Activated naive CD8-positive, alpha-beta T cell treated with anti-CD3 and anti-CD28 coated beads, Interleukin-2, amount 50 U/mL, for 24 hours (primary cell): ENCODE results near the gene SELENOO.

ENCODE experiments used
- ATAC-seq: fragments of 150-1000 bp; cut with Tn5 transposase; one replicate; pipeline ENCODE4 v1.10.0; 2021
- DNase-seq: peaks from one replicate; pipeline ENCODE4 v3.0.0; 2021
- H3K27ac Mint-ChIP-seq: one replicate; pipeline ENCODE4 v1.8.0; 2021; ENCODE audit warnings: mild to moderate bottlenecking, mixed read lengths
- H3K27me3 Mint-ChIP-seq: one replicate; pipeline ENCODE4 v1.8.0; 2021; ENCODE audit warnings: mixed read lengths
- H3K36me3 Mint-ChIP-seq: one replicate; pipeline ENCODE4 v1.8.0; 2021; ENCODE audit warnings: low read depth, mixed read lengths
- H3K4me1 Mint-ChIP-seq: one replicate; pipeline ENCODE4 v1.8.0; 2021; ENCODE audit warnings: mixed read lengths
- H3K4me3 Mint-ChIP-seq: one replicate; pipeline ENCODE4 v1.8.0; 2021; ENCODE audit warnings: mild to moderate bottlenecking, moderate library complexity, mixed read lengths
- H3K9me3 Mint-ChIP-seq: one replicate; pipeline ENCODE4 v1.8.0; 2021; ENCODE audit warnings: mixed read lengths

The SELENOO gene

DNA sequence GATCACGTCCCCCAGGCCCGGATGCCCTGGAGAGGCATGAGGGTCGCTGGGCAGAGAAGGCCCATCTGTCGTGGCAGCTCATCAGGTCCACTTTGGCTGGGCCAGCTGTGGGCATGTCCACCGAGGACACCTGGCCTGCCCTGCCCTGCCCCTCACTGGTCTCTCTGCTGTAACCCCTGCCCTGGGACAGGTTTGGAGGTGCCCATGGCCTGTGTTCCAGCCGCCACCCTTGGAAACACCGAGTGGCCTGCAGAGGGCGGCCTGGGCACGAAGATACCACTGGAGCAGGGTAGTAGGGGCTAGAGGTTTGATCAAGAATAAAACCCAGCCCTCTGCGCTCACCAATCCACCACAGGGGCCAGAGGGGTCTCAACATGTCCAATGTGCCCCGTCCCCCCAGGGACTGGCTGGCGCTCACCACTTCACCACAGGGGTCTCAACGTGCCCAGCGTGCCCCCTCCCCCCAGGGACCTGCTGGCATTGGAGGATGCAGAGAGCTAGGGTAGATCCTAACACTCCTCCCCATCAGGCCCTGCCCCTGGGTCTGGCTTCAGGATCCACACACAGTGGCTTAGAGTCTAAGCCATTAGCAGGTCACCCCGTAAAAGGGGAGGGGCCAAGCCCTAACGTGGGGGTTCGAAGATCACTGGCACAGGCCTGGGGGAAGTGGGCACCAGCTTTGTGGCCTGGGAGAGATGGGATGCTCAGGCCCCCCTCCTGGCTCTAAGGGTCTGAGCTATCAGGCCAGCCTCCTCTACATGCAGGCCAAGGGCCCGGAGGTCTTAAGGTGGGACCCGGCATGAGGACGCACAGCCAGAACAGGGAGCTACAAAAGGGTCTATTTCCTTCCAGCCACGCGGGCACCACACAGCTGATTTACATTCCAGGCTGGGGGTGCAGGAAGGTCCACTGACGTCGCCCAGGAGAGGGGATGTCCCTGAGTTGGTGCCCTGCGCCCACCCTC is 51.6 kb downstream of the SELENOO start:
- no peaks in the 10 kb centered on the region for H3K27me3 Mint-ChIP-seq
- ATAC-seq = peak; percentile 61

DNA sequence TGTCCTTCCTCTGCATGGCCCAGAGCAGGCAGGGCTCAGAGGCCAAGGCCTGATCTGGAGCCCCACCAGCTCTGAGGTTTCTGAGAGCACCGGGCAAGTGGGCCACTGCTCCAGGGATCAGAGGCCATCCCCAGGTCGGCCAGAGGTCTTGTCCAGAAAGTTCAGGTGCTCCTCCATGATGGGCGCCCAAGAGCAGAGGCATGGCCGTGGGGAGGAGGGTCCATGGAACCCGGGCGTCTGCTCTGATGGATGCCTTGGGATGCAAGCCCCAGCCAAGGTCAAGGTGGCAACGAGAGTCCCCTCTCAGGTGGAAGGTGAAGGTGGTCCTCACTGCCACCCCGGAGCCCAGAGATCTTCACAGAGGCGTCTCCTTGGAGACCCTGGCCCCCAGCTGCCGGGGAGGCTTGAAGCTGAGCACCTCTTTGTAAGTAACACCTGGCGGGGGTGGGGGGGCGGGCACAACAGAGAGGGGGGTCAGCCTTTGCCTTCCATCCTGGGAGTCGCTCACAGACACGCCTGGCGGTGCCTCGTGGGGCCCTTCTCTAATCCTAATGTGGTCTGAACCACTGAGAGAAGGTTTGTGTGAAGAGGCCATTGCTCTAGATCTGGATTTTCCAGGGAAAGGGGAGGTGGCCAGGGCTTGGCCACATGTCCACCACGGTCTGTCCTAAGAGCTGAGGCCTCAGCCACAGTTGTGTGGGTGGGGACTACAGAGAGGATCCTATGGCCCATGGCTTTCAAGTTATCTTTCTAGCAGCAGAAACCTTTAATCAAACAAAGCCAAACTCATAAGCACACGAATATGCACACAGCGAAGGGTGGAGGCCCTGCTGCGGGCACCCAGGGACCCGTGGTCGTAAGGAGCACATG is 52.5 kb downstream of the SELENOO start:
- no peaks in the 10 kb centered on the region for H3K9me3 Mint-ChIP-seq
- ATAC-seq (no peak), DNase-seq (no peak)
- peaks cover 7% of the 10 kb centered on the region for H3K4me1 Mint-ChIP-seq
- H3K27me3 Mint-ChIP-seq = no peaks in the 10 kb centered on the region
- H3K4me3 Mint-ChIP-seq = no peak overlapping the region
- no peaks in the 10 kb centered on the region for H3K36me3 Mint-ChIP-seq
- no peak overlapping the region for H3K27ac Mint-ChIP-seq

More for the DNA sequence above, 51.6 kb downstream of the SELENOO start:
- Mint-ChIP-seq H3K27ac (no peak overlapping the region), H3K9me3 (no peaks in the 10 kb centered on the region), H3K4me1 (peaks cover 8% of the 10 kb centered on the region), H3K36me3 (no peaks in the 10 kb centered on the region), H3K4me3 (no peak overlapping the region)
- peak; percentile 74 for DNase-seq

DNA sequence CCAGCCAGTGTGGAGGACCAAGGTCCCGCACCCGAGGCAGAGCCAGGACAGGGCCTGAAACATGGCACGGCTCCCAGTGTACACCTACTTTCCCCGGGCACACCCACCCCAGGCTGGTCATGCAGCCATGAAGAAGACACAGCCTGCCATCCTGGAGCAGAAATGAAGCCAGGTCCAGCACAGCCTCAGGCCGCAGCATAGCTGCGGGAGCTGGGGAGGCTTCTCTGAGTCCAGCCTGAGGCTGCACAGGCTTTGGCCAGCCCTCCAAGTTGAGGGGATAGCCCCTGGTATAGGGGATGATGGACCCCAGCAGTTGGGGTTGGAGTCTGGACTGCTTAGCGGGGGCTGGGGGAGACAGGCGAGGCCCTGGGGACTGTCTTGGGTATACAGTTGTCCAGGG is 53.1 kb downstream of the SELENOO start:
- Mint-ChIP-seq H3K4me1 (peaks cover 7% of the 10 kb centered on the region), H3K9me3 (no peaks in the 10 kb centered on the region), H3K4me3 (no peak overlapping the region), H3K27me3 (peaks cover 4% of the 10 kb centered on the region), H3K27ac (no peak overlapping the region), H3K36me3 (no peaks in the 10 kb centered on the region)
- no peak for DNase-seq
- ATAC-seq = no peak

DNA sequence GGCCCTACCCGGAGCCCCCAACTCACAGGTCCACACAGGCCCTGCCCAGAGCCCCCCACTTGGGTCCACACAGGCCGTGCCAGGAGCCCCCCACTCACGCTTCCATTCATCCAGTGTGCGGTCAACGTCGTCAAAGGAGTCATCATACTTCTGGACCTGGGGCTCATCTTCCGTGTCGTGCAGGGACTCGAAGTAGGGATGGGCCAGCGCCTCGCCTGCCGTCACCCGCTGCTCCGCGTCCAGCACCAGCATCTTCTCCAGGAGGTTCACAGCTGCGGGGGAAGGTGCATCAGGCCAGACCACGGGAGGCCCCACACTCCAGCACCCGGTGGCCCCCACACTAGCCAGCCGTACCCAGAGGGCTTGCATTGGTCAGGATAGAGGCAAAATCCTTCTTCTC is 54.3 kb downstream of the SELENOO start:
- peaks cover 5% of the 10 kb centered on the region for H3K4me1 Mint-ChIP-seq
- no peak overlapping the region for H3K27ac Mint-ChIP-seq
- no peak for ATAC-seq
- peaks cover 9% of the 10 kb centered on the region for H3K27me3 Mint-ChIP-seq
- H3K9me3 Mint-ChIP-seq = no peaks in the 10 kb centered on the region
- H3K4me3 Mint-ChIP-seq = no peak overlapping the region
- DNase-seq = no peak
- H3K36me3 Mint-ChIP-seq = no peaks in the 10 kb centered on the region

DNA sequence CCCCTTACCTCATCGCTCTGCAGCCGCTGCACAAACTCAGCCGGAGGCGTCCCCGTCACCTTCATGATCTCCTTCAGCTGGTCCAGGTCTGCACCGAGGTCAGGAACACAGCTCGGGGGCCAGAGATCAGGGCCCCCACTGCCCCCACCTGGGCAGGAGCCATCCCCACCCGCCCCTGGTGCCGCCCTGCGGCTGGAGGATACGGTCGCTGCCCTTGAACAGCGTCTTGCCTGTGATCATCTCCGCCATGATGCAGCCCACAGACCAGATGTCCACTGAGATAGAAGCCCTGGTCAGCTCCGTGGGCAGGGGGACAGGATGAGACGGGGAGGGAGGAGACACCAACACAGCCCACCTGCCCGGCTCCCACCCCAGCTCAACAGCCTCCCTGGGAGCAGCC is 54.8 kb downstream of the SELENOO start:
- DNase-seq (no peak), ATAC-seq (no peak)
- Mint-ChIP-seq H3K4me1 (peaks cover 1% of the 10 kb centered on the region), H3K27ac (no peak overlapping the region), H3K9me3 (no peaks in the 10 kb centered on the region), H3K27me3 (peaks cover 9% of the 10 kb centered on the region), H3K4me3 (no peak overlapping the region), H3K36me3 (no peaks in the 10 kb centered on the region)

DNA sequence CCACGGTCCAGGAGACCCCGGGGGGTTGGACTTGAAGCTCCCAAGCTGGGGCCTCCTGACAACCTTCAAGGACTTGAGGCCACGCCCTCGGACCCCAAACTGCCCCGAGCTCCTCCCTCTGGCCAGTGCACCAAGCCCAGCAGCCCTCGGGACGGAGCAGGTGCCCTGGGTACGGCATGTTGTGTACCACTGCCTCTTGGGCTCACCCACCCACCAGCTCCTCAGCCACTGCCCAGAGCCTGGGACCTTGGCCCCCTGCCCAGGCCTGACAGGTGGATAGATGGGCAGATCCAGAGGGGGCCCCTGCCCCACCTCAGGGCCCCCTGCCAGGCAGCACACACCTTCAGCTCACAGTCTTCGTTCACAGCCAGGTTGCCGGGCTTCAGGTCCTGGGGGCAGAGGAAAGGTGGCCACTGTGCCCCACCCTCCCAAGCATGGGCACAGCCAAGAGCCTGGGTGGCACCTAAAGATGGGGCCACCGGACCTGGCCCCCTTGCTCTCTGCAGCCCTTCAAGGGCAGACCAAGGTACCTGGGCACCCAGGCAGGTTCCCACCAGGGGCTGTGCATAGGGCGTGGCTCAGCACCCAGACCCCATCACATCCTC is 55.5 kb downstream of the SELENOO start:
- H3K27me3 Mint-ChIP-seq = peaks cover 9% of the 10 kb centered on the region
- no peak for ATAC-seq
- no peak overlapping the region for H3K4me3 Mint-ChIP-seq

DNA sequence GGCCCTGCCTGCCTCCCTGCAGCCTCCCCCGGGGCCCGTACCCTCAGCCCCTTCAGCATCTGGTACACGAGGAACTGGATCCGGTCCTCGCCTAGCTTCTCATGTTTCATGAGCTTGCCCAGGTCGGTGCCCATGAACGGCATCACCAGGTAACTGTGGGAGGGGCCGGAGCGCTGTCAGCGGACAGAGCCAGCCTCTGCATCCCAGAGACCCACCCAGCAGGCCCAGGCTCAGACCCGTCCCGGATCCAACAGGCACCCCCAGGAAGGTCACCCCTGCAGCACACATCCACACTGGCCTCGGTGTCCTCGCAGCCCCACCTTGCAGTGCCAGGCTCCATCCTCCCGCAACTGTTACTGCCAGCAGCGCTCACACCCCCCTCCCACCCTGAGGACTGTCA is 56.2 kb downstream of the SELENOO start:
- no peak for ATAC-seq
- Mint-ChIP-seq H3K27ac (no peak overlapping the region), H3K36me3 (no peaks in the 10 kb centered on the region), H3K4me3 (no peak overlapping the region), H3K4me1 (peaks cover under 1% of the 10 kb centered on the region), H3K27me3 (peaks cover 11% of the 10 kb centered on the region), H3K9me3 (no peaks in the 10 kb centered on the region)
- no peak for DNase-seq

More for the DNA sequence above, 55.5 kb downstream of the SELENOO start:
- H3K9me3 Mint-ChIP-seq = no peaks in the 10 kb centered on the region
- H3K4me1 Mint-ChIP-seq = no peaks in the 10 kb centered on the region
- DNase-seq = no peak
- no peak overlapping the region for H3K27ac Mint-ChIP-seq
- H3K36me3 Mint-ChIP-seq = no peaks in the 10 kb centered on the region

DNA sequence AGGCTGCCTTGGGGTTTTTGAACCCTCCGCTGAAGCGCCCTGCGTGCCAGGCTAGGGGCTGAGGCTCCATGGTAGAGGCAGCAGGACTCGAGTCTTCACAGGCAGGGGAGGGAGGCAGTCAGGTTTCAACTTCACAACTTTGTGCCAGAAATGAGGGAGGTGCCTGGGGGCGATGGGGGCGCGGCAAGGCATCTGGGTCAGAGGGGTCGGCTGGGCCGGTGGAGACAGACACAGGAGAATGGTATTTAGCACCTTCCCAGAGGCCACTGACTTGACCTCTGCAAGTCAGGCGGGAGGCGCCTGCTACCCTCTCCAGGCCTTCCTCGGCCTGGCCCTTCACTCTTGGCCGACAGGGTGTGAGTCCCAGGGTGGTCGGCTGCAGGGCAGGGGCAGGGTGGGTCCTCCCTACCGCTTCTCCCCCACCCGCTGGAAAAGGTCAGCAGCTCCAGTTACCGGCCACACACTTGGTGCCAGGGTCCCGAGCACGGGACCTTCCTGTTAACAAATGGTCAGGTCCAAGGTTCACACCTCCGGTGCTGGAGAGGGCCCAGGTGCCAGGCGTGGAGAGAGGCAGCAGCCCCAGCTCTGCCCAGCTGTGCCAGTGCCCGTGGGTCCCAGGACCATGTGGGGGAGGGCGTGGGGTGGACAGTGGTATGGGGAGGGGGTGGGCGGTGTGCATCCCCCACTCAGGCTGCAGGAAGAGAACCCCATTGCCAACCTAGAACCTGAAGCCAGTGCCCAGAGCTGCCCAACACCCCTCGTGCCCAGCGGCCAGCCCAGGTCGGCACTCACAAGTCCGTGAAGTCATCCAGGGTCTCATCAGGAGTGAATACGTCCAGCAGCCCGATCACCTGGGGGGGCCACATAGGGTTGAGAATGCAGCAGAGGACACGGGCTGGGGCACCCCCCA is 56.9 kb downstream of the SELENOO start:
- Mint-ChIP-seq H3K36me3 (no peaks in the 10 kb centered on the region), H3K27ac (no peak overlapping the region), H3K27me3 (peaks cover 17% of the 10 kb centered on the region), H3K4me1 (peaks cover 5% of the 10 kb centered on the region), H3K4me3 (no peak overlapping the region), H3K9me3 (no peaks in the 10 kb centered on the region)
- DNase-seq (no peak), ATAC-seq (no peak)

DNA sequence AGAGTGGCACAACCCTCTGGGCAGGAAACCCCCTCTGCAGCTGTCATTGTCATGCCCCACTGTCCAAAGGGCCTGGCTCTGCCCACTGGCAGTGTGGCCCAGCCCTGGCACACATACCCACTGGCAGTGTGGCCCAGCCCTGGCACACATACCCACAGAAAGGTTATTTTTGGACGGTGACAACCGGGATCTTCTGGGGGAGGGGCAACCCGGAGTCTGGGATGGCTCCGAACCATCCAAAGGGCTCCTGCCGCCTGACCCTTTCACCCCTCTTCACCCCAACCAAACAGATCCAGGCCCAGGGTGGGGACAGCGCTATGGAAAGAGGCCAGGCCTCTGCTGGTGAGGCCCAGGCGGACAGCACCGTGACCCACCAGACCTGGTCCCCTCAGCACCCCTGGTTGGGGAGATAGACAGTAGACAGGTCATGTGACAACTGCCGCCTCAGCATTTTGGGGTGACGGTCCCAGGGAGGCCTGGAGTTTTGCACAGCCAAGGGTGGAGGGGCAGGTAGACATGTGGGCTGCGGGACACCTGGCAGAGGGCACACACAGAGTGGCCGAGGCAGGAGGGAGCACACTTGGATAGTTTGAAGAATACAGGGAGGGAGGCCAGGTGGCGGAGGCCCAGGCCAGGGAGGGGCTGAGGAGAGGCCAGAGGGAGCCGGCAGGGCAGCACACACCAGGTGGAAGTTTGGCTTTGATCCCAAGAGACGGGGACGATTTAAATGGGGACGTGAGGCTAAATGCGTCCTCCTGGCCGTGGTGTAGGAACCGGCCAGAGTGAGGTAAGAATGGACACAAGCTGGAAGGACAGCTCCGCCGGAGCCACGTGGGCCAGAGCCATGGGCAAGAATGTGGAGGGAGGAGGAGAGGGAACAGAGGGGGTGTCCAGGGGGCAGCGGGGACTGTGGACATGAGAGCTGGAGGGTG is 57.8 kb downstream of the SELENOO start:
- Mint-ChIP-seq H3K27ac (no peak overlapping the region), H3K9me3 (no peaks in the 10 kb centered on the region), H3K4me1 (peaks cover 5% of the 10 kb centered on the region), H3K36me3 (no peaks in the 10 kb centered on the region), H3K27me3 (peaks cover 21% of the 10 kb centered on the region), H3K4me3 (no peak overlapping the region)
- no peak for DNase-seq
- ATAC-seq = no peak

DNA sequence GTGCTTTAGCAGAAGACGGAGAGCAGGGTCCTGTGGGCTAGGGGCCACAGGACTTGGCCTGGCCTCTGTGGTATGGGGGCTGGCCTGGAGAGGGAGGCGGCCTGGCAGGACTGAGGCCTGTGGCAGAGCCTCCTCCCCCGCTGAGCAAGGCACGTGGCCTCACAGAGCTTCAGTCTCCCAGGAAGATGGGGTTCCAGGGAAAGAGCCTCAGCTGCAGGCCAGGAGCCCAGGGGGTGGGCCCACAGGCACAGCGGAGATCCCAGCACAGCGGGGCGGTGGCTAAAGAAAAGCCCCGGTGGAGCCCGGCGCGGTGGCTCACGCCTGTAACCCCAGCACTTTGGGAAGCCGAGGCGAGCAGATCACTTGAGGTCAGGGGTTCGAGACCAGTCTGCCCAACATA is 58.5 kb downstream of the SELENOO start:
- H3K27ac Mint-ChIP-seq = no peak overlapping the region
- H3K27me3 Mint-ChIP-seq = peaks cover 21% of the 10 kb centered on the region
- DNase-seq (no peak), ATAC-seq (no peak)
- H3K4me3 Mint-ChIP-seq = no peak overlapping the region
- peaks cover 5% of the 10 kb centered on the region for H3K4me1 Mint-ChIP-seq
- H3K36me3 Mint-ChIP-seq = no peaks in the 10 kb centered on the region
- no peaks in the 10 kb centered on the region for H3K9me3 Mint-ChIP-seq

DNA sequence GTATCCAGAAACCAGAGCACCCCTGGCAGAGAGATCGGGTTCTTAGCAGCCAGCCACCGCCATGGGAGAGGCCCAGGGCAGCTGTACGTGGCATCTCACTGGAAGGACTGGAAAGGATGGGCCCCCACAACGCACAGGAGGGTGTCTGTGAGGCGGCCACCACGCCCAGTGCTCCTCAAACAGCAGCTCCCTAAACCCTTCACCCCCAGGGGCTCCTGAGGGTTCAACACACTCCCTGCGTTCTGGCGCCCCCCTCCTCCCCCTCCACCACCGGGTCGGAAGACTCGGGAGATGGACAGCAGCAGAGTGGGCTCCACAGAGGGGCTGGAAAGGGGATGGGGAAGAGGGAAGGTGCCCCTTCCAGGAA is 59.6 kb downstream of the SELENOO start:
- H3K4me3 Mint-ChIP-seq = peak overlapping the region; percentile 46
- H3K4me1 Mint-ChIP-seq = peaks cover 5% of the 10 kb centered on the region
- ATAC-seq (no peak), DNase-seq (no peak)
- peaks cover 21% of the 10 kb centered on the region for H3K27me3 Mint-ChIP-seq
- H3K27ac Mint-ChIP-seq = no peak overlapping the region
- H3K36me3 Mint-ChIP-seq = no peaks in the 10 kb centered on the region
- no peaks in the 10 kb centered on the region for H3K9me3 Mint-ChIP-seq

DNA sequence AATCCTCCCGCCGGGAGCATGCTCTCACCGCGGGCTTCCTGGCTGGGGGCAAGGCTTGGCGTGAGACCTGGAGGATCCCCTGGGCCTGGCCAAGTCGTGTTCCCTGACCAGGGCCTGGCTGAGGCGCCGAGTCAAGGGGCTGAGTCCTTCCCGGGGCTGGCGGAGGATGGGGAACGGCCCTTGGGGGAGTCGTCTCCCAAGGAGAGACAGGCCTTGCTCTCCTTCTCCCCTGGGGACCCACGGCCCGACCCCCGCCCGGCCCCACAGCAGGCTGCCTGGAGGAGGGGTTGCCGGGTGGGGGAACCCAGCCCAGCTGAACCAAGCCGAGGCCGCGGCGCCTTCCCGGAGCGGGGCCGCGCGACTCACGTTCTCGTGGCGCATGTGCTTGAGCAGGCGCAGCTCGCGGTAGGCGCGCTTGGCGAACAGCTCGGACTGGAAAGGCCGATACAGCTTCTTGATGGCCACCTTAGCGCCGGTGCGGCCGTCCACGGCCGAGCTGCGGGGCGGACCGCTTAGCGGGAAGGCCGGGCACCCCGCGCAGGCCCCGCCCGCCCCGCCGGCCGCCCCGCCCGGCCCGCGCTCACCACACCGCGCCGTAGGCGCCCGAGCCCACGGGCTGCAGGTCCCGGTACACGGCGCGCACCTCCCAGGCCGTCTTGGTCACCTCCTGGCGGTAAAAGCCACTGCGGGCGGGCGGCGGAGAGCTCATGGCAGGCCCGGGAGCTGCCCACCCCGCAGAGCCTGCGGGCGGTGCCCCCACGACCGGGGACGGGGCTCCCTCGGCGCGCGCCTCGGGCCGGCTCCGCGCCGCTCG is 60.2 kb downstream of the SELENOO start:
- Mint-ChIP-seq H3K4me3 (peak overlapping the region; percentile 46), H3K27ac (no peak overlapping the region), H3K9me3 (no peaks in the 10 kb centered on the region), H3K36me3 (no peaks in the 10 kb centered on the region), H3K27me3 (peaks cover 21% of the 10 kb centered on the region), H3K4me1 (peaks cover 5% of the 10 kb centered on the region)
- ATAC-seq (peak; percentile 42), DNase-seq (peak; percentile 48)
